IMR-90 (cell line): ENCODE measurements around the gene KIF5C. TPM values are rescaled to one million over a fixed set of nuclear protein-coding genes. Genes with fewer than 3 reads are reported as not detected.

Experiments
- ATAC-seq: fragments of 200-7000 bp; cut with Tn5 transposase; 2 replicates; pipeline ENCODE4 v1.9.1; 2020; ENCODE audit warnings: low read depth, mild to moderate bottlenecking, moderate library complexity
- BruUV-seq: library from RNA; stranded (reverse); fragments of 400-500 nt; replicated peaks from 2 replicates; lab custom pipeline; 2021; lab: Mats Ljungman, UMichigan
- CTCF ChIA-PET: fragments of 300-600 bp; formaldehyde crosslinking; extraction: SDS; loops from one replicate; lab custom pipeline; 2021; ENCODE audit warnings: antibody characterized with exemption; lab: Yijun Ruan, JAX
- POLR2A ChIA-PET: fragments of 300-600 bp; sonication (Branson Sonifier 250); formaldehyde crosslinking; loops from one replicate; lab custom pipeline; 2022; ENCODE audit warnings: antibody characterized with exemption; ENCODE audit not compliant: unreplicated experiment; lab: Charles Lee
- DNase-seq: peaks from one replicate; pipeline ENCODE4 v3.0.0; 2013
- H2AFZ ChIP-seq: replicated peaks from 2 replicates; pipeline ENCODE3; 2013; ENCODE audit warnings: low read length, mild to moderate bottlenecking; ENCODE audit not compliant: poor library complexity
- H2AK5ac ChIP-seq: 2 replicates; pipeline ENCODE4 v1.6.1; 2013; ENCODE audit warnings: low read depth, low read length, inconsistent platforms
- H2AK9ac ChIP-seq: replicated peaks from 2 replicates; pipeline ENCODE3; 2013; ENCODE audit warnings: mild to moderate bottlenecking, low read depth, low read length, moderate library complexity; ENCODE audit not compliant: poor library complexity
- H2BK120ac ChIP-seq: 2 replicates; pipeline ENCODE4 v1.6.1; 2013; ENCODE audit warnings: low read depth, low read length, inconsistent platforms
- H2BK15ac ChIP-seq: 3 replicates; pipeline ENCODE4 v1.6.1; 2013; ENCODE audit warnings: low read depth, low read length, inconsistent platforms
- H2BK20ac ChIP-seq: 2 replicates; pipeline ENCODE4 v1.6.1; 2013; ENCODE audit warnings: low read depth, mild to moderate bottlenecking, inconsistent platforms, low read length, moderate library complexity
- H2BK5ac ChIP-seq: 2 replicates; pipeline ENCODE4 v1.6.1; 2013; ENCODE audit warnings: mild to moderate bottlenecking, low read depth, low read length, inconsistent platforms; ENCODE audit not compliant: poor library complexity, severe bottlenecking
- H3K14ac ChIP-seq: replicated peaks from 2 replicates; pipeline ENCODE4 v1.6.1; 2013; ENCODE audit warnings: low read depth, low read length, inconsistent platforms
- H3K18ac ChIP-seq: 2 replicates; pipeline ENCODE4 v1.6.1; 2013; ENCODE audit warnings: low read depth, low read length, control low read depth
- H3K23ac ChIP-seq: 2 replicates; pipeline ENCODE4 v1.6.1; 2013; ENCODE audit warnings: low read depth, low read length, inconsistent platforms
- H3K27ac ChIP-seq: 2 replicates; pipeline ENCODE4 v1.5.1; 2013; ENCODE audit warnings: mild to moderate bottlenecking, control low read depth, low read length; ENCODE audit not compliant: insufficient read depth
- H3K27me3 ChIP-seq: 2 replicates; pipeline ENCODE4 v1.6.1; 2013; ENCODE audit warnings: low read length; ENCODE audit not compliant: control insufficient read depth, insufficient read depth
- H3K36me3 ChIP-seq: 2 replicates; pipeline ENCODE4 v1.6.1; 2013; ENCODE audit warnings: low read length, mixed read lengths; ENCODE audit not compliant: control insufficient read depth, insufficient read depth
- H3K4ac ChIP-seq: 2 replicates; pipeline ENCODE4 v1.6.1; 2013; ENCODE audit warnings: low read depth, low read length, inconsistent platforms
- H3K4me1 ChIP-seq: 2 replicates; pipeline ENCODE4 v1.6.1; 2013; ENCODE audit warnings: low read length, mixed read lengths; ENCODE audit not compliant: control insufficient read depth, insufficient read depth
- H3K4me2 ChIP-seq: 2 replicates; pipeline ENCODE4 v1.6.1; 2013; ENCODE audit warnings: low read depth, mild to moderate bottlenecking, control low read depth, low read length, moderate library complexity
- H3K4me3 ChIP-seq: 2 replicates; pipeline ENCODE4 v1.5.1; 2013; ENCODE audit warnings: low read depth, mild to moderate bottlenecking, control low read depth, low read length, moderate library complexity; ENCODE audit not compliant: insufficient read depth
- H3K56ac ChIP-seq: 2 replicates; pipeline ENCODE4 v1.6.1; 2013; ENCODE audit warnings: low read length, inconsistent platforms; ENCODE audit not compliant: insufficient read depth; ENCODE audit errors: extremely low read depth
- H3K79me1 ChIP-seq, 2 experiments: 2 replicates each; pipeline ENCODE4 v1.6.1; 2013; ENCODE audit warnings: low read length in 2 of 2, inconsistent platforms in 1 of 2, low read depth in 1 of 2
- H3K9ac ChIP-seq: 2 replicates; pipeline ENCODE4 v1.6.1; 2013; ENCODE audit warnings: low read depth, low read length, control low read depth
- H3K9me1 ChIP-seq: 2 replicates; pipeline ENCODE4 v1.6.1; 2013; ENCODE audit warnings: low read length, inconsistent platforms; ENCODE audit not compliant: insufficient read depth
- H3K9me3 ChIP-seq: 2 replicates; pipeline ENCODE4 v1.6.1; 2013; ENCODE audit warnings: low read length; ENCODE audit not compliant: control insufficient read depth, insufficient read depth
- H4K20me1 ChIP-seq: 2 replicates; pipeline ENCODE4 v1.6.1; 2013; ENCODE audit warnings: low read length, inconsistent platforms; ENCODE audit not compliant: insufficient read depth
- H4K5ac ChIP-seq: 2 replicates; pipeline ENCODE4 v1.6.1; 2013; ENCODE audit warnings: mild to moderate bottlenecking, low read depth, low read length, control low read depth
- H4K8ac ChIP-seq, 2 experiments: 2 replicates each; pipeline ENCODE4 v1.6.1; 2013; ENCODE audit warnings: low read depth in 2 of 2, low read length in 2 of 2, control low read depth in 1 of 2, inconsistent platforms in 1 of 2
- H4K91ac ChIP-seq: 2 replicates; pipeline ENCODE4 v1.6.1; 2013; ENCODE audit warnings: low read depth, low read length, inconsistent platforms; ENCODE audit not compliant: insufficient read depth
- BHLHE40 ChIP-seq: fragments of 150-350 bp; IDR thresholded peaks from 2 replicates; pipeline ENCODE4 v1.6.1; 2016; ENCODE audit warnings: mild to moderate bottlenecking, low read depth, low read length
- CHD1 ChIP-seq: IDR thresholded peaks from 2 replicates; pipeline ENCODE4 v1.6.1; 2012; ENCODE audit warnings: low read depth, low read length, improper control_type of control experiment
- CTCF ChIP-seq: conservative IDR thresholded peaks from 2 replicates; pipeline ENCODE4 v1.5.1; 2012; ENCODE audit warnings: mild to moderate bottlenecking, low read depth, low read length, improper control_type of control experiment
- ELK1 ChIP-seq: fragments of 150-350 bp; IDR thresholded peaks from 2 replicates; pipeline ENCODE4 v1.6.1; 2016; ENCODE audit warnings: low read depth, mild to moderate bottlenecking, low read length, moderate library complexity, borderline replicate concordance
- FOS ChIP-seq: fragments of 150-350 bp; IDR thresholded peaks from 2 replicates; pipeline ENCODE4 v1.6.1; 2016; ENCODE audit warnings: low read depth, low read length
- MAFK ChIP-seq: IDR thresholded peaks from 2 replicates; pipeline ENCODE4 v1.6.1; 2012; ENCODE audit warnings: low read depth, low read length, improper control_type of control experiment
- MXI1 ChIP-seq: IDR thresholded peaks from 2 replicates; pipeline ENCODE4 v1.6.1; 2012; ENCODE audit warnings: low read depth, mild to moderate bottlenecking, low read length, moderate library complexity, borderline replicate concordance
- POLR2A ChIP-seq: IDR thresholded peaks from 2 replicates; pipeline ENCODE4 v1.6.1; 2012; ENCODE audit warnings: mild to moderate bottlenecking, low read depth, low read length
- RAD21 ChIP-seq: IDR thresholded peaks from 2 replicates; pipeline ENCODE4 v1.6.1; 2012; ENCODE audit warnings: low read length, improper control_type of control experiment
- RFX5 ChIP-seq: IDR thresholded peaks from 2 replicates; pipeline ENCODE4 v1.8.0; 2012; ENCODE audit warnings: low read depth, mild to moderate bottlenecking, low read length, moderate library complexity
- SMC3 ChIP-seq: fragments of 150-350 bp; IDR thresholded peaks from 2 replicates; pipeline ENCODE4 v1.6.1; 2016; ENCODE audit warnings: low read depth, mild to moderate bottlenecking, antibody characterized with exemption, low read length, moderate library complexity
- USF2 ChIP-seq: fragments of 150-350 bp; IDR thresholded peaks from 2 replicates; pipeline ENCODE4 v1.6.1; 2017; ENCODE audit warnings: mild to moderate bottlenecking, antibody characterized with exemption, low read length, low read depth
- WGBS, 2 experiments: methylation state at CpG; one replicate each; pipeline versions ENCODE4 v1.1.5 to v1.1.7; 2013; ENCODE audit warnings: missing lambda C conversion rate in 2 of 2; ENCODE audit not compliant: insufficient read length in 1 of 2; ENCODE audit errors: extremely low coverage in 2 of 2; 5-methylcytosine and 5-hydroxymethylcytosine counted together
- dilution Hi-C: fragments of 300-500 bp; cut with HindIII; formaldehyde crosslinking; loops from one replicate; pipeline ENCODE4 v1.14.3; 2018; ENCODE audit warnings: low sequenced_read_pairs; ENCODE audit not compliant: unreplicated experiment
- in situ Hi-C: fragments of 300-500 bp; cut with MboI; formaldehyde crosslinking; loops from 3 replicates; pipeline ENCODE4 v1.14.3; 2019; ENCODE audit warnings: low sequenced_read_pairs, inconsistent platforms, mixed read lengths
- intact Hi-C: fragments of 100-400 bp; cut with micrococcal nuclease; formaldehyde crosslinking; loops from 2 replicates; pipeline ENCODE4 v1.10.0; 2022
- polyA plus RNA-seq, 3 experiments: library from polyadenylated mRNA; depleted of rRNA; stranded (reverse); fragments of >200 nt; gene quantifications; 2 replicates each; pipeline ENCODE4 v1.2.3, GENCODE V29; 2012; ENCODE audit warnings: low replicate concordance in 1 of 3
- total RNA-seq: library from RNA; depleted of rRNA; stranded (reverse); fragments of >200 nt; gene quantifications from 2 replicates; pipeline ENCODE4 v1.2.3, GENCODE V29; 2012

Gene KIF5C
- total and polyA plus RNA-seq, 2 of the 4 experiments (the other 2 are of a cell fraction): 0.10 to 0.18 TPM

GRCh38 chr2:149057401-149057800 lies 182.4 kb downstream of the KIF5C start:
- H4K5ac ChIP-seq: no peak overlapping the region
- H2BK20ac ChIP-seq: no peak overlapping the region
- no peak overlapping the region for H3K4me3 ChIP-seq
- no peaks in the 10 kb centered on the region for H4K20me1 ChIP-seq
- H3K27ac ChIP-seq: no peak overlapping the region
- no peak overlapping the region for H2AK9ac ChIP-seq
- in situ Hi-C loops: no loop called here
- 56% methylated on average over 1 of the region's 5 CpGs; no CpG with 5 or more reads in 1 of the 2 experiments for whole genome bisulfite sequencing, 2 experiments
- no peaks in the 10 kb centered on the region for H3K79me1 ChIP-seq
- peaks cover 3% of the 10 kb centered on the region for H3K4me1 ChIP-seq
- H3K23ac ChIP-seq: no peak overlapping the region
- no peaks in the 10 kb centered on the region for H3K27me3 ChIP-seq
- dilution Hi-C loops: no loop called here
- intact Hi-C loops: no loop called here
- no peak overlapping the region; the same call in 1 of the 2 replicates for H3K4me2 ChIP-seq
- H3K9me3 ChIP-seq: no peaks in the 10 kb centered on the region
- CTCF ChIA-PET: no interaction called here
- no peak overlapping the region for H4K91ac ChIP-seq
- no peaks in the 10 kb centered on the region for H3K36me3 ChIP-seq
- H3K4ac ChIP-seq: no peak overlapping the region
- no TSS peak for BruUV-seq
- H2BK120ac ChIP-seq: no peak overlapping the region; the same call in 1 of the 2 replicates
- DNase-seq: no peak
- POLR2A ChIA-PET: no interaction called here
- H2BK5ac ChIP-seq: no peak overlapping the region
- no peak overlapping the region for H3K18ac ChIP-seq
- H2AK5ac ChIP-seq: no peak overlapping the region
- peak overlapping the region; percentile 49 for H2AFZ ChIP-seq
- H3K56ac ChIP-seq: no peak overlapping the region
- ATAC-seq: no peak
- no peak for TF ChIP-seq RAD21
- TF ChIP-seq CTCF: no peak
- no peak for TF ChIP-seq POLR2A
- no peak for TF ChIP-seq CHD1
- TF ChIP-seq MAFK: no peak
- no peak for TF ChIP-seq SMC3
- TF ChIP-seq RFX5: no peak
- no peak for TF ChIP-seq FOS
- no peak for TF ChIP-seq ELK1
- no peak for TF ChIP-seq USF2
- TF ChIP-seq BHLHE40: no peak
- no peak for TF ChIP-seq MXI1
- no peak overlapping the region for H4K8ac ChIP-seq
- no peak overlapping the region for H3K9ac ChIP-seq
- no peak overlapping the region for H2BK15ac ChIP-seq
- H3K9me1 ChIP-seq: peaks cover 4% of the 10 kb centered on the region; the same call in 1 of the 2 replicates
- no peak overlapping the region for H3K14ac ChIP-seq
